Astrocyte of the hippocampus (primary cell): ENCODE results near the gene SNX15.
A peak's percentile ranks its signal among the peaks of the same experiment; 100 is the strongest.

Source experiments
- DNase-seq: peaks from one replicate; pipeline ENCODE4 v3.0.0; 2011; ENCODE audit warnings: low read depth, low spot score

The SNX15 gene

GRCh38 chr11:65056999-65057398 is 29.8 kb downstream of the SNX15 start:
- DNase-seq = no peak

GRCh38 chr11:65057526-65057925 is 30.3 kb downstream of the SNX15 start:
- DNase-seq = no peak

GRCh38 chr11:65058012-65058411 is 30.8 kb downstream of the SNX15 start:
- DNase-seq = no peak

- DNase-seq = no peak
Measured at GRCh38 chr11:65058419-65059054, 31.3 kb downstream of the SNX15 start, which contains the start of gene NAALADL1. NAALADL1 (minus strand) TSS chr11:65058553; CDS start chr11:65058521, 32 bp downstream.

GRCh38 chr11:65059523-65059922 is 32.3 kb downstream of the SNX15 start:
- DNase-seq = no peak

- no peak for DNase-seq
Measured at GRCh38 chr11:65059959-65060824, 33.0 kb downstream of the SNX15 start.

GRCh38 chr11:65060913-65061408 is 33.7 kb downstream of the SNX15 start:
- DNase-seq = peak; percentile 9

GRCh38 chr11:65063532-65063931 is 36.3 kb downstream of the SNX15 start:
- no peak for DNase-seq

- no peak for DNase-seq
Measured at GRCh38 chr11:65064847-65065240, 37.6 kb downstream of the SNX15 start.

GRCh38 chr11:65065851-65066250 is 38.6 kb downstream of the SNX15 start:
- DNase-seq = no peak

GRCh38 chr11:65066315-65066714 is 39.1 kb downstream of the SNX15 start:
- no peak for DNase-seq

GRCh38 chr11:65066805-65067291 is 39.6 kb downstream of the SNX15 start:
- DNase-seq = no peak

- DNase-seq = no peak
Measured at GRCh38 chr11:65067446-65067845, 40.2 kb downstream of the SNX15 start.

GRCh38 chr11:65069217-65069616 is 42.0 kb downstream of the SNX15 start:
- no peak for DNase-seq

- DNase-seq = no peak
Measured at GRCh38 chr11:65071907-65072630, 44.8 kb downstream of the SNX15 start.

GRCh38 chr11:65072631-65072966 is 45.4 kb downstream of the SNX15 start:
- DNase-seq = no peak

GRCh38 chr11:65077451-65077850 is 50.2 kb downstream of the SNX15 start:
- no peak for DNase-seq

- DNase-seq = peak; percentile 46
Measured at GRCh38 chr11:65078151-65078550, 50.9 kb downstream of the SNX15 start.

GRCh38 chr11:65078786-65079342 is 51.6 kb downstream of the SNX15 start:
- DNase-seq = no peak

- DNase-seq = no peak
Measured at GRCh38 chr11:65083134-65083833, 56.0 kb downstream of the SNX15 start.
